GM13977 (cell line): ENCODE results near the gene SUN1.

Experiments
- DNase-seq: peaks from one replicate; pipeline ENCODE4 v3.0.0; 2012; ENCODE audit warnings: low spot score
- in situ Hi-C: fragments of 300-500 bp; cut with MboI; formaldehyde crosslinking; loops from one replicate; pipeline ENCODE4 v1.12.0; 2022; ENCODE audit warnings: low sequenced_read_pairs, low pct_unique_long_range_greater_than_20kb, mixed read lengths, inconsistent platforms; ENCODE audit not compliant: unreplicated experiment
- TF ChIP-seq, protein P1 (sequence below): IDR thresholded peaks from 2 replicates; pipeline ENCODE4 v1.5.1; 2012; ENCODE audit warnings: mild to moderate bottlenecking, control low read depth; ENCODE audit not compliant: insufficient read depth; ENCODE audit errors: extremely low read depth, missing control alignments

Gene SUN1

DNA sequence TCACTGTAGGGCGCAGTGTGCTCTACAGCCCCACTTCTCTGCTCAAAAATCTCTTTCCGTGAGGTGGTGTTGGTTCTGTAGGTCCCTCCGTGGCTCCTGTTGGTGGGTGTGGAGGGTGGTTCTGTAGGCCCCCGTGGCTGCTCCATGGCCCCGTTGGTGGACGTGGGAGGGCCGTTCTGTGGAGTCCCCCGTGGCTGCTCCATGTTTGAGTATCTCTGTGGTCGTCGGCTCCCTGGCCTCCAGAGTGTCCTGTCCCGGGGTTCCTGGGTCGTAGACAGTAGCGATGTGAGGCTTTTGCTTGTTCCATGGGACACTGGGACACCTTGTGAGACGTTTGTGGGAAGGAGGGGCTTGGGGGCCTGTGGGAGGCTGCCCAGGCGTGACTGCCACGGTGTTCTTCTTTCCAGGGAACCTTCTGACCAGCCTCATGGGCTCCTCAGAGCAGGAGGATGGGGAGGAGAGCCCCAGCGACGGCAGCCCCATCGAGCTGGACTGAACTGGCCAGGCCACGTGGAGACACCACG is 62.7 kb downstream of the SUN1 start:
- TF ChIP-seq, protein P1, sequence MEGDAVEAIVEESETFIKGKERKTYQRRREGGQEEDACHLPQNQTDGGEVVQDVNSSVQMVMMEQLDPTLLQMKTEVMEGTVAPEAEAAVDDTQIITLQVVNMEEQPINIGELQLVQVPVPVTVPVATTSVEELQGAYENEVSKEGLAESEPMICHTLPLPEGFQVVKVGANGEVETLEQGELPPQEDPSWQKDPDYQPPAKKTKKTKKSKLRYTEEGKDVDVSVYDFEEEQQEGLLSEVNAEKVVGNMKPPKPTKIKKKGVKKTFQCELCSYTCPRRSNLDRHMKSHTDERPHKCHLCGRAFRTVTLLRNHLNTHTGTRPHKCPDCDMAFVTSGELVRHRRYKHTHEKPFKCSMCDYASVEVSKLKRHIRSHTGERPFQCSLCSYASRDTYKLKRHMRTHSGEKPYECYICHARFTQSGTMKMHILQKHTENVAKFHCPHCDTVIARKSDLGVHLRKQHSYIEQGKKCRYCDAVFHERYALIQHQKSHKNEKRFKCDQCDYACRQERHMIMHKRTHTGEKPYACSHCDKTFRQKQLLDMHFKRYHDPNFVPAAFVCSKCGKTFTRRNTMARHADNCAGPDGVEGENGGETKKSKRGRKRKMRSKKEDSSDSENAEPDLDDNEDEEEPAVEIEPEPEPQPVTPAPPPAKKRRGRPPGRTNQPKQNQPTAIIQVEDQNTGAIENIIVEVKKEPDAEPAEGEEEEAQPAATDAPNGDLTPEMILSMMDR: no peak
- DNase-seq: no peak
- in situ Hi-C loops: no loop called here

DNA sequence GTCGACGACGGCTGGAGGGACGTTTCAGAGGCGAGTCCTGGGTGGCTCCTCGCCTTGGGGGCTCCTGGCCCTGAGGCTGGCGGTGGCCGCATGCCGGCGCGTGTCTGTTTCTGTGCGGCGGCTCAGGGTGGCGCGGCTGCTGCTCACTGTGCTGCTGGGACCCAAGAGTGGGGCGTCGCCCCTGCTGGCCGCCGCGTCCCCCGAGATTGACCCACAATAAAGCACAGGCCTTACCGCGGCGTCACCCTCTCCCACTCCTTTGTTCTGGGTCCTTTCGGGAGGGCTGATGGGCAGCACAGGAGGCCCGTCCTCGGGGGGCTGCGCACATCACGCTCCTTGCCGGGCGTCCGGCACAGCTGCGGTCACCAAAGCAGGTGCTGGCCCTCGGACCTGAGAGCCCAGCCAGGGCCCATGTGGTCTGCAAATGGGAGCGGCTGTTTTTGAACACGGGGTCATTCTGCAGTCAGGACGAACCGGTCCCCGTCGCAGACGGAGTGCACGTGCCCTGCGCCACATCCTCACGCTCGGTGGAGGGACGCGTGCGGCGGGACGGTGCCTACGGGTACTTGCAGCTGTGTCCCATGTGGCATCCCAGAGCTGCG is 63.3 kb downstream of the SUN1 start:
- in situ Hi-C loops: no loop called here
- no peak for DNase-seq
- TF ChIP-seq, protein P1: no peak

DNA sequence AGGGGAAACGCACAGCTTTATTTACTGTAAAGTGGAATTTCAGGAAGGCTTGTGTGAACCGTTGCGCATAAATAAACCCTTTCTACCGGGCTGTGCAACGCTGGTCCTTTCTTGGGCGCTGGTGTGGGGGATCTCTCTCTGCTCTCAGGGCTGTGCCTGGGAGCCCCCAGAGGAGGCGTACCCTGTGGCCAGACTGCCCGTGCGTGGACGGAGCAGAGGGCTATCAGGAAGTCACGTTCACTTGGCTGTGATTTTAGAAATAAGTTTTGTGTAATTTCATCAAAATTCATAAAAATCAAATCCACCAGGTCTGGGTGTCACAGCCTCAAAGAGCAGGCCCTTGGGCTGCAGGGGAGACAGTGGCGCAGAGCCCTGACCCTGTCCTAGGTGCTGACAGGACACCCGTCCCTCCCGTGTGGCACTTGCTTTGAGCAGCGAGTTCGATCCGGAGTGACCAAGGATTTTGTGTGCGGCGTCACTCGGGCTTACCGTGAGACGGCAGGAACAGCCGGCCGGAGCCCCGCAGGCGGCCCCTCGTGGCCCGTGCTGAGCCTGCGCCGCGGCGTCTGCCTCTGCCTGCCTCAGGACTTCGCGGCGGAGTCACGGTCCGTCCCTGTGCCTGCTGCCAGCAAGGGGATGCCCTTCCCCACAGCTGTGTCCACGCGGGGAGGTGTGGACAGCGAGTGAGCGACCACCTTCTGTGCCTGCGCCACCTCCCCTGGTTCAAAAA is 64.2 kb downstream of the SUN1 start:
- in situ Hi-C loops: no loop called here

DNA sequence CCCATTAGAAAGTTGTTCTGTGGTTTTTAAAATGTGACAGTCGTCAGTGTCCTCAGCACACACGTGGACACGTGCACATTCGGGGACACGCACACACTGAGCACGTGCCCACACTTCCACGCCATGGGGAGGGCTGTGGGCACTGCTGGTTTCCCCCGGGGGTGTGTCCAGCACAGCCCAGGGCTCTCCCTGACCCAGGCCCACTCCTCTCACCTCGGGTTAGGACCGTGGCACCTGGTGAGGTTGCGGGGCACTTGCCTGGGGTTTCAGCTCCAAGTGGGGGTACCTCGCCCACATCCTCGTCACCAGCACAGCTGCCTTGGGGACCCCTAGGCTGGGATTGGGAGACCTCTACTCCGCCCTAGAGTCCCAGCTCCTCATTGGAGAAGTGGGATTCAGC is 64.8 kb downstream of the SUN1 start:
- in situ Hi-C loops: no loop called here
- TF ChIP-seq, protein P1: no peak

More for the DNA sequence above, 64.2 kb downstream of the SUN1 start:
- no peak for DNase-seq
- TF ChIP-seq, protein P1: no peak

DNA sequence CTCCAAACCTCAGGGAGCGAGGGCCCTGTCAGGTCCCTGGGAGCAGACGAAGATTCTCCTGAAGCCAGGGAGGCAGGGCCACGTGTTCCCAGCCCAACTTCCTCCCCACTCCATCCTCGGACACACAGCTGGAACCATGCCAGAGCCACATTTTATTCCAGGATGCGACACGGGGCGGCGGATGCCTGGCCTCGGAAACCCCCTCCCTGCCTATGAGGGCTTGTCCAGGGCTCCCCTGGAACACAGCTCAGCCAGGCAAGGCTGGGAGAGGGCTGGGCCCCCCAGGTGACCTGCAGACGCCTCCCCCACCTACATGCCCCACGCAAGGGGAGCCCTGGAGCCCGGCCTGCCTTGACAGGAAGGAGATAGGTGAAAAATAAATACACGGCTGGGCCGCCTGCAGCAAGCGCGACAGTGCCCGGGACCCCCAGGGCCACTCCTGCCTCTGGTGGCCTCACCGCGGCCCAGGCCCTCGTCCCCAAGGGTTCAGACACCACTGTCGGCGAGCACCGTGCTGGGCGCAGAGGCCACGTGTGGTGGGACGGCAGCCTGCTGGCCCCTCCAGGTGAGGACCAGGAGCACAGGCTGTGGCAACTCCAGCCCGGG is 65.6 kb downstream of the SUN1 start:
- no peak for DNase-seq
- in situ Hi-C loops: no loop called here
- TF ChIP-seq, protein P1: no peak

More for the DNA sequence above, 64.8 kb downstream of the SUN1 start:
- no peak for DNase-seq

DNA sequence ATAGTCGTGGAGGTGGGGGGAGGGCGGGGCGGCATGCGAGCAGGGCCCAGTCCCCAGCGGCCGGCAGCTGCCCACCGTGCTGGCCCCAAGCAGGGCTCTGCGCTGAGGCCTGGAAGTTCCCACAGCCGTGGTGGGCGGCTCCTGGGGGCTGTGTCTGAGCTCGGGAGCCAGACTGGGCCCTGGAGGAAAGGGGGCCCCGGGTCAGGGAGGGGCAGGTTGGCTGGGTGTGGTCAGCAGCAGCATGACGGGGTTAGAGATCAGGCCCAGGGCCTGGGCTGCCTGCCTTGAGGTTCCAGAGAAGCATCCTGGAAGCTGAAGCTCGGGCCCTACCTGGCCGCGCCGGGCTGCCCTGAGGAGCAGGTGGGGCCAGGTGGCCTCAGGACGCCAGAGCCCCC is 66.2 kb downstream of the SUN1 start:
- no peak for DNase-seq
- in situ Hi-C loops: no loop called here
- TF ChIP-seq, protein P1: no peak
